IMR-90 (cell line): ENCODE measurements around the gene CRYGC. TPM values are rescaled to one million over a fixed set of nuclear protein-coding genes. Genes with fewer than 3 reads are reported as not detected.

Source experiments
- ATAC-seq: fragments of 200-7000 bp; cut with Tn5 transposase; 2 replicates; pipeline ENCODE4 v1.9.1; 2020; ENCODE audit warnings: low read depth, mild to moderate bottlenecking, moderate library complexity
- Bru-seq: library from RNA; stranded (reverse); fragments of 400-500 nt; gene quantifications from one replicate; lab custom pipeline; 2021; lab: Mats Ljungman, UMichigan
- BruChase-seq, 2 experiments: library from RNA; stranded (reverse); fragments of 400-500 nt; gene quantifications; one replicate each; lab custom pipeline; 2021; lab: Mats Ljungman, UMichigan
- BruUV-seq: library from RNA; stranded (reverse); fragments of 400-500 nt; replicated peaks from 2 replicates; lab custom pipeline; 2021; lab: Mats Ljungman, UMichigan
- CTCF ChIA-PET: fragments of 300-600 bp; formaldehyde crosslinking; extraction: SDS; loops from one replicate; lab custom pipeline; 2021; ENCODE audit warnings: antibody characterized with exemption; lab: Yijun Ruan, JAX
- POLR2A ChIA-PET: fragments of 300-600 bp; sonication (Branson Sonifier 250); formaldehyde crosslinking; loops from one replicate; lab custom pipeline; 2022; ENCODE audit warnings: antibody characterized with exemption; ENCODE audit not compliant: unreplicated experiment; lab: Charles Lee
- DNase-seq: peaks from one replicate; pipeline ENCODE4 v3.0.0; 2013
- H2AFZ ChIP-seq: replicated peaks from 2 replicates; pipeline ENCODE3; 2013; ENCODE audit warnings: low read length, mild to moderate bottlenecking; ENCODE audit not compliant: poor library complexity
- H2AK5ac ChIP-seq: 2 replicates; pipeline ENCODE4 v1.6.1; 2013; ENCODE audit warnings: low read depth, low read length, inconsistent platforms
- H2AK9ac ChIP-seq: replicated peaks from 2 replicates; pipeline ENCODE3; 2013; ENCODE audit warnings: mild to moderate bottlenecking, low read depth, low read length, moderate library complexity; ENCODE audit not compliant: poor library complexity
- H2BK120ac ChIP-seq: 2 replicates; pipeline ENCODE4 v1.6.1; 2013; ENCODE audit warnings: low read depth, low read length, inconsistent platforms
- H2BK15ac ChIP-seq: 3 replicates; pipeline ENCODE4 v1.6.1; 2013; ENCODE audit warnings: low read depth, low read length, inconsistent platforms
- H2BK20ac ChIP-seq: 2 replicates; pipeline ENCODE4 v1.6.1; 2013; ENCODE audit warnings: low read depth, mild to moderate bottlenecking, inconsistent platforms, low read length, moderate library complexity
- H2BK5ac ChIP-seq: 2 replicates; pipeline ENCODE4 v1.6.1; 2013; ENCODE audit warnings: mild to moderate bottlenecking, low read depth, low read length, inconsistent platforms; ENCODE audit not compliant: poor library complexity, severe bottlenecking
- H3K14ac ChIP-seq: replicated peaks from 2 replicates; pipeline ENCODE4 v1.6.1; 2013; ENCODE audit warnings: low read depth, low read length, inconsistent platforms
- H3K18ac ChIP-seq: 2 replicates; pipeline ENCODE4 v1.6.1; 2013; ENCODE audit warnings: low read depth, low read length, control low read depth
- H3K23ac ChIP-seq: 2 replicates; pipeline ENCODE4 v1.6.1; 2013; ENCODE audit warnings: low read depth, low read length, inconsistent platforms
- H3K27ac ChIP-seq: 2 replicates; pipeline ENCODE4 v1.5.1; 2013; ENCODE audit warnings: mild to moderate bottlenecking, control low read depth, low read length; ENCODE audit not compliant: insufficient read depth
- H3K27me3 ChIP-seq: 2 replicates; pipeline ENCODE4 v1.6.1; 2013; ENCODE audit warnings: low read length; ENCODE audit not compliant: control insufficient read depth, insufficient read depth
- H3K36me3 ChIP-seq: 2 replicates; pipeline ENCODE4 v1.6.1; 2013; ENCODE audit warnings: low read length, mixed read lengths; ENCODE audit not compliant: control insufficient read depth, insufficient read depth
- H3K4ac ChIP-seq: 2 replicates; pipeline ENCODE4 v1.6.1; 2013; ENCODE audit warnings: low read depth, low read length, inconsistent platforms
- H3K4me1 ChIP-seq: 2 replicates; pipeline ENCODE4 v1.6.1; 2013; ENCODE audit warnings: low read length, mixed read lengths; ENCODE audit not compliant: control insufficient read depth, insufficient read depth
- H3K4me2 ChIP-seq: 2 replicates; pipeline ENCODE4 v1.6.1; 2013; ENCODE audit warnings: low read depth, mild to moderate bottlenecking, control low read depth, low read length, moderate library complexity
- H3K4me3 ChIP-seq: 2 replicates; pipeline ENCODE4 v1.5.1; 2013; ENCODE audit warnings: low read depth, mild to moderate bottlenecking, control low read depth, low read length, moderate library complexity; ENCODE audit not compliant: insufficient read depth
- H3K56ac ChIP-seq: 2 replicates; pipeline ENCODE4 v1.6.1; 2013; ENCODE audit warnings: low read length, inconsistent platforms; ENCODE audit not compliant: insufficient read depth; ENCODE audit errors: extremely low read depth
- H3K79me1 ChIP-seq, 2 experiments: 2 replicates each; pipeline ENCODE4 v1.6.1; 2013; ENCODE audit warnings: low read length in 2 of 2, inconsistent platforms in 1 of 2, low read depth in 1 of 2
- H3K9ac ChIP-seq: 2 replicates; pipeline ENCODE4 v1.6.1; 2013; ENCODE audit warnings: low read depth, low read length, control low read depth
- H3K9me1 ChIP-seq: 2 replicates; pipeline ENCODE4 v1.6.1; 2013; ENCODE audit warnings: low read length, inconsistent platforms; ENCODE audit not compliant: insufficient read depth
- H3K9me3 ChIP-seq: 2 replicates; pipeline ENCODE4 v1.6.1; 2013; ENCODE audit warnings: low read length; ENCODE audit not compliant: control insufficient read depth, insufficient read depth
- H4K20me1 ChIP-seq: 2 replicates; pipeline ENCODE4 v1.6.1; 2013; ENCODE audit warnings: low read length, inconsistent platforms; ENCODE audit not compliant: insufficient read depth
- H4K5ac ChIP-seq: 2 replicates; pipeline ENCODE4 v1.6.1; 2013; ENCODE audit warnings: mild to moderate bottlenecking, low read depth, low read length, control low read depth
- H4K8ac ChIP-seq, 2 experiments: 2 replicates each; pipeline ENCODE4 v1.6.1; 2013; ENCODE audit warnings: low read depth in 2 of 2, low read length in 2 of 2, control low read depth in 1 of 2, inconsistent platforms in 1 of 2
- H4K91ac ChIP-seq: 2 replicates; pipeline ENCODE4 v1.6.1; 2013; ENCODE audit warnings: low read depth, low read length, inconsistent platforms; ENCODE audit not compliant: insufficient read depth
- CTCF ChIP-seq: conservative IDR thresholded peaks from 2 replicates; pipeline ENCODE4 v1.5.1; 2012; ENCODE audit warnings: mild to moderate bottlenecking, low read depth, low read length, improper control_type of control experiment
- ELK1 ChIP-seq: fragments of 150-350 bp; IDR thresholded peaks from 2 replicates; pipeline ENCODE4 v1.6.1; 2016; ENCODE audit warnings: low read depth, mild to moderate bottlenecking, low read length, moderate library complexity, borderline replicate concordance
- FOS ChIP-seq: fragments of 150-350 bp; IDR thresholded peaks from 2 replicates; pipeline ENCODE4 v1.6.1; 2016; ENCODE audit warnings: low read depth, low read length
- MAFK ChIP-seq: IDR thresholded peaks from 2 replicates; pipeline ENCODE4 v1.6.1; 2012; ENCODE audit warnings: low read depth, low read length, improper control_type of control experiment
- MAZ ChIP-seq: IDR thresholded peaks from 2 replicates; pipeline ENCODE4 v1.6.1; 2012; ENCODE audit warnings: low read depth, mild to moderate bottlenecking, low read length, improper control_type of control experiment, moderate library complexity, borderline replicate concordance
- MXI1 ChIP-seq: IDR thresholded peaks from 2 replicates; pipeline ENCODE4 v1.6.1; 2012; ENCODE audit warnings: low read depth, mild to moderate bottlenecking, low read length, moderate library complexity, borderline replicate concordance
- NFE2L2 ChIP-seq: fragments of 150-350 bp; IDR thresholded peaks from 2 replicates; pipeline ENCODE4 v1.6.1; 2016; ENCODE audit warnings: low read depth, mild to moderate bottlenecking, low read length
- RAD21 ChIP-seq: IDR thresholded peaks from 2 replicates; pipeline ENCODE4 v1.6.1; 2012; ENCODE audit warnings: low read length, improper control_type of control experiment
- RCOR1 ChIP-seq: IDR thresholded peaks from 2 replicates; pipeline ENCODE4 v1.6.1; 2012; ENCODE audit warnings: mild to moderate bottlenecking, low read length, improper control_type of control experiment; ENCODE audit not compliant: insufficient replicate concordance
- RFX5 ChIP-seq: IDR thresholded peaks from 2 replicates; pipeline ENCODE4 v1.8.0; 2012; ENCODE audit warnings: low read depth, mild to moderate bottlenecking, low read length, moderate library complexity
- SMC3 ChIP-seq: fragments of 150-350 bp; IDR thresholded peaks from 2 replicates; pipeline ENCODE4 v1.6.1; 2016; ENCODE audit warnings: low read depth, mild to moderate bottlenecking, antibody characterized with exemption, low read length, moderate library complexity
- USF2 ChIP-seq: fragments of 150-350 bp; IDR thresholded peaks from 2 replicates; pipeline ENCODE4 v1.6.1; 2017; ENCODE audit warnings: mild to moderate bottlenecking, antibody characterized with exemption, low read length, low read depth
- WGBS, 2 experiments: methylation state at CpG; one replicate each; pipeline versions ENCODE4 v1.1.5 to v1.1.7; 2013; ENCODE audit warnings: missing lambda C conversion rate in 2 of 2; ENCODE audit not compliant: insufficient read length in 1 of 2; ENCODE audit errors: extremely low coverage in 2 of 2; 5-methylcytosine and 5-hydroxymethylcytosine counted together
- dilution Hi-C: fragments of 300-500 bp; cut with HindIII; formaldehyde crosslinking; loops from one replicate; pipeline ENCODE4 v1.14.3; 2018; ENCODE audit warnings: low sequenced_read_pairs; ENCODE audit not compliant: unreplicated experiment
- in situ Hi-C: fragments of 300-500 bp; cut with MboI; formaldehyde crosslinking; loops from 3 replicates; pipeline ENCODE4 v1.14.3; 2019; ENCODE audit warnings: low sequenced_read_pairs, inconsistent platforms, mixed read lengths
- intact Hi-C: fragments of 100-400 bp; cut with micrococcal nuclease; formaldehyde crosslinking; loops from 2 replicates; pipeline ENCODE4 v1.10.0; 2022
- long read RNA-seq: library from polyadenylated mRNA; unstranded; transcript quantifications from one replicate; pipeline ENCODE4 v2.0.0, GENCODE V29; 2021; ENCODE audit not compliant: unreplicated experiment
- polyA plus RNA-seq, 3 experiments: library from polyadenylated mRNA; depleted of rRNA; stranded (reverse); fragments of >200 nt; gene quantifications; 2 replicates each; pipeline ENCODE4 v1.2.3, GENCODE V29; 2012; ENCODE audit warnings: low replicate concordance in 1 of 3
- total RNA-seq: library from RNA; depleted of rRNA; stranded (reverse); fragments of >200 nt; gene quantifications from 2 replicates; pipeline ENCODE4 v1.2.3, GENCODE V29; 2012; rRNA removed

CRYGC gene
- total RNA-seq (not detected in 2 replicates), polyA plus RNA-seq (2012; rRNA removed) (not detected in 2 replicates), Bru-seq, nascent RNA (not detected), BruChase-seq, experiment 1, labeled RNA remaining after a 6-hour chase (not detected), BruChase-seq, experiment 2, labeled RNA remaining after a 2-hour chase (not detected)
- not detected in 2 replicates for polyA plus RNA-seq (2012; cell fraction: cytosol; rRNA removed)
- not detected in 2 replicates for polyA plus RNA-seq (2012; cell fraction: nucleus; rRNA removed; ENCODE audit: low replicate concordance)
- long read RNA-seq, result 0 reads

- no peaks in the 10 kb centered on the region for H3K4me1 ChIP-seq
- H3K18ac ChIP-seq, result no peak within 1 kb of the TSS
- ChIA-PET CTCF (interaction anchor here (1.0 kb wide), 1 partner anchor 18 kb away, joined by 3 read pairs; no protein-coding TSS in a partner anchor), POLR2A (no interaction called here)
- H3K9me3 ChIP-seq, result no peaks in the 10 kb centered on the region
- no peak within 1 kb of the TSS for H3K4me2 ChIP-seq
- ATAC-seq, result no peak
- no peaks in the 10 kb centered on the region for H3K9me1 ChIP-seq
- no peak within 1 kb of the TSS for H3K9ac ChIP-seq
- no peaks in the 10 kb centered on the region for H4K20me1 ChIP-seq
- dilution Hi-C loops (no loop called here), intact Hi-C loops (no loop called here), in situ Hi-C loops (no loop called here)
- H3K4me3 ChIP-seq, result no peak within 1 kb of the TSS
- no peak within 1 kb of the TSS for H4K91ac ChIP-seq
- no peak within 1 kb of the TSS for H3K56ac ChIP-seq
- no peak within 1 kb of the TSS for H4K8ac ChIP-seq
- 33% methylated on average over 2 of the region's 19 CpGs; no CpG with 5 or more reads in 1 of the 2 experiments for WGBS, 2 experiments
- no peak within 1 kb of the TSS for H2AK9ac ChIP-seq
- H2BK15ac ChIP-seq, result no peak within 1 kb of the TSS
- no peak within 1 kb of the TSS for H2BK5ac ChIP-seq
- no peak within 1 kb of the TSS for H2AK5ac ChIP-seq
- no peak within 1 kb of the TSS for H3K27ac ChIP-seq
- no TSS peak for BruUV-seq
- H3K36me3 ChIP-seq, result no peaks in the 10 kb centered on the region
- no peak for DNase-seq
- H3K14ac ChIP-seq, result no peak within 1 kb of the TSS
- peaks cover 5% of the 10 kb centered on the region; the same call in 1 of the 2 replicates for H3K27me3 ChIP-seq
- H3K23ac ChIP-seq, result no peak within 1 kb of the TSS
- no peak within 1 kb of the TSS for H3K4ac ChIP-seq
- no peak within 1 kb of the TSS for H2AFZ ChIP-seq
- no peak within 1 kb of the TSS for H2BK120ac ChIP-seq
- no peak within 1 kb of the TSS for H4K5ac ChIP-seq
- H2BK20ac ChIP-seq, result no peak within 1 kb of the TSS
- no peaks in the 10 kb centered on the region for H3K79me1 ChIP-seq
- no peak for TF ChIP-seq NFE2L2
- TF ChIP-seq RFX5, result no peak
- no peak for TF ChIP-seq ELK1
- TF ChIP-seq SMC3, result no peak
- no peak for TF ChIP-seq FOS
- TF ChIP-seq RAD21, result no peak
- TF ChIP-seq RCOR1, result no peak
- TF ChIP-seq MAFK, result no peak
- TF ChIP-seq USF2, result no peak
- TF ChIP-seq CTCF, result no peak
- TF ChIP-seq MAZ, result no peak
- TF ChIP-seq MXI1, result no peak
Measured at GRCh38 chr2:208129744-208130711, at the start of gene CRYGC. TSS of gene CRYGC (minus strand) at chr2:208129828. CDS start at chr2:208129792, 36 bp downstream.
